HFF-Myc (cell line): ENCODE results near the gene MRPL53.
A peak's percentile ranks its signal among the peaks of the same experiment; 100 is the strongest.

ENCODE experiments used
- DNase-seq: peaks from one replicate; pipeline ENCODE4 v3.0.0-alpha.2; 2011; ENCODE audit warnings: low read depth; ENCODE audit errors: extremely low read depth
- H3K4me3 ChIP-seq: replicated peaks from 2 replicates; pipeline ENCODE4 v1.5.1; 2011; ENCODE audit warnings: low read depth, mild to moderate bottlenecking, control low read depth, low read length
- CTCF ChIP-seq: IDR thresholded peaks from 2 replicates; pipeline ENCODE4 v1.5.1; 2012; ENCODE audit warnings: mild to moderate bottlenecking, low read depth, low read length, control low read depth; ENCODE audit errors: missing control alignments

Gene MRPL53

GRCh38 chr2:74441690-74442482, 30.6 kb downstream of the MRPL53 start, which contains the start of gene RTKN:
TSS of gene RTKN (minus strand) at chr2:74441937. CDS start at chr2:74441816, 121 bp downstream.
- H3K4me3 ChIP-seq, result peak within 1 kb of the TSS; percentile 59
- TF ChIP-seq CTCF, result no peak
- no peak for DNase-seq

- no peak overlapping the region for H3K4me3 ChIP-seq
- no peak for DNase-seq
Observed at GRCh38 chr2:74441170-74441689, 31.2 kb downstream of the MRPL53 start.

GRCh38 chr2:74440378-74441169, 31.9 kb downstream of the MRPL53 start:
- TF ChIP-seq CTCF, result no peak
- DNase-seq, result peak; percentile 48
- H3K4me3 ChIP-seq, result peak overlapping the region; percentile 59

More at GRCh38 chr2:74441170-74441689, 31.2 kb downstream of the MRPL53 start:
- TF ChIP-seq CTCF, result no peak

- no peak for DNase-seq
- no peak for TF ChIP-seq CTCF
Observed at GRCh38 chr2:74439803-74440377, 32.6 kb downstream of the MRPL53 start.

GRCh38 chr2:74439373-74439772, 33.1 kb downstream of the MRPL53 start:
- TF ChIP-seq CTCF, result no peak
- peak overlapping the region; percentile 59 for H3K4me3 ChIP-seq
- no peak for DNase-seq

More at GRCh38 chr2:74439803-74440377, 32.6 kb downstream of the MRPL53 start:
- H3K4me3 ChIP-seq, result peak overlapping the region; percentile 59

- no peak for DNase-seq
- no peak overlapping the region for H3K4me3 ChIP-seq
- no peak for TF ChIP-seq CTCF
Observed at GRCh38 chr2:74438248-74438647, 34.2 kb downstream of the MRPL53 start.
